Uterus (tissue), 4 donors: ENCODE data around the gene EXOC4. TPM values are rescaled to one million over a fixed set of nuclear protein-coding genes. Genes with fewer than 3 reads are reported as not detected.

Source experiments
- DNase-seq, 2 donors: peaks; one replicate each; pipeline ENCODE4 v3.0.0-alpha.2; 2019 to 2020
- H3K27ac ChIP-seq, 2 donors: fragments of 200-600 bp; sonication (generic); 1 replicate in 1 of 2; 2 replicates in 1 of 2; pipeline ENCODE4 v1.5.1; 2016 to 2018
- H3K27me3 ChIP-seq, 2 donors: fragments of 200-600 bp; sonication (generic); one replicate each; pipeline ENCODE4 v1.5.1; 2018 to 2019; ENCODE audit warnings: control low read depth in 1 of 2
- H3K36me3 ChIP-seq, 2 donors: fragments of 200-600 bp; sonication (generic); one replicate each; pipeline ENCODE4 v1.5.1; 2019; ENCODE audit warnings: control low read depth in 1 of 2
- H3K4me1 ChIP-seq, 2 donors: fragments of 200-600 bp; sonication (generic); one replicate each; pipeline ENCODE4 v1.5.1; 2018 to 2019; ENCODE audit warnings: control low read depth in 1 of 2
- H3K4me3 ChIP-seq, 2 donors: fragments of 200-600 bp; sonication (generic); 1 replicate in 1 of 2; 2 replicates in 1 of 2; pipeline ENCODE4 v1.5.1; 2018 to 2019; ENCODE audit warnings: mild to moderate bottlenecking in 1 of 2
- H3K9me3 ChIP-seq, 2 donors: fragments of 200-600 bp; sonication (generic); one replicate each; pipeline ENCODE4 v1.5.1; 2019; ENCODE audit warnings: control low read depth in 1 of 2
- CTCF ChIP-seq, 4 experiments: fragments of 200-600 bp in 2 of 4; fragments of 450-650 bp in 2 of 4; sonication (generic) in 2 of 4; IDR thresholded peaks; one replicate each; pipeline ENCODE4 v1.5.1; 2016 to 2019; ENCODE audit warnings: antibody characterized with exemption in 4 of 4, mild to moderate bottlenecking in 2 of 4, moderate library complexity in 1 of 4
- POLR2A ChIP-seq, 2 donors: fragments of 450-650 bp; IDR thresholded peaks; one replicate each; pipeline ENCODE4 v1.6.1; 2016; ENCODE audit warnings: antibody characterized with exemption in 2 of 2, mild to moderate bottlenecking in 1 of 2, moderate library complexity in 1 of 2
- intact Hi-C: fragments of 100-400 bp; cut with DNase I; formaldehyde crosslinking; loops from one replicate; pipeline ENCODE4 v1.15.1; 2023; ENCODE audit warnings: low total_unique reads
- total RNA-seq, 4 donors: library from RNA; depleted of rRNA in 3 of 4; stranded (reverse); fragments of >200 nt in 3 of 4; gene quantifications; one replicate each; pipeline versions ENCODE4 v1.1.0 to v1.2.4, GENCODE V29; 2014 to 2023
- donor health status: DM: yes; HTN: yes; CAD: no.

The EXOC4 gene
- total RNA-seq, 4 donors from 2014 or later = 27.2 to 126 (median 65.4) TPM

- no peaks in the 10 kb centered on the region for H3K27me3 ChIP-seq
- no peak for TF ChIP-seq POLR2A (IDR thresholded peaks at IDR 0.05)
- TF ChIP-seq CTCF (IDR thresholded peaks at IDR 0.05) = no peak
- H3K36me3 ChIP-seq = no peaks in the 10 kb centered on the region
- H3K27ac ChIP-seq = no peak overlapping the region
- no peaks in the 10 kb centered on the region for H3K4me1 ChIP-seq
- no peak overlapping the region for H3K4me3 ChIP-seq
- no peak for DNase-seq
- intact Hi-C loops = no loop called here
- no peaks in the 10 kb centered on the region for H3K9me3 ChIP-seq
Measured at GRCh38 chr7:133741703-133742102, 488.8 kb downstream of the EXOC4 start.

- TF ChIP-seq POLR2A (IDR thresholded peaks at IDR 0.05) (no peak), CTCF (IDR thresholded peaks at IDR 0.05) (no peak)
- no peaks in the 10 kb centered on the region for H3K4me1 ChIP-seq
- H3K4me3 ChIP-seq = no peak overlapping the region
- no peak for DNase-seq
- no peaks in the 10 kb centered on the region for H3K27me3 ChIP-seq
- no peaks in the 10 kb centered on the region for H3K36me3 ChIP-seq
- no peak overlapping the region for H3K27ac ChIP-seq
- no peaks in the 10 kb centered on the region for H3K9me3 ChIP-seq
- intact Hi-C loops = no loop called here
Measured at GRCh38 chr7:133742709-133743538, 490.0 kb downstream of the EXOC4 start.

GRCh38 chr7:133744451-133744850 is 491.6 kb downstream of the EXOC4 start:
- Histone ChIP-seq H3K36me3 (no peaks in the 10 kb centered on the region), H3K27me3 (no peaks in the 10 kb centered on the region), H3K9me3 (no peaks in the 10 kb centered on the region), H3K4me1 (no peaks in the 10 kb centered on the region), H3K4me3 (no peak overlapping the region), H3K27ac (no peak overlapping the region)
- intact Hi-C loops = no loop called here
- no peak for DNase-seq
- no peak for TF ChIP-seq CTCF (IDR thresholded peaks at IDR 0.05)
- TF ChIP-seq POLR2A (IDR thresholded peaks at IDR 0.05) = no peak

GRCh38 chr7:133746305-133746704 is 493.4 kb downstream of the EXOC4 start:
- Histone ChIP-seq H3K36me3 (no peaks in the 10 kb centered on the region), H3K27me3 (no peaks in the 10 kb centered on the region), H3K9me3 (no peaks in the 10 kb centered on the region), H3K4me1 (no peaks in the 10 kb centered on the region), H3K4me3 (no peak overlapping the region), H3K27ac (no peak overlapping the region)
- intact Hi-C loops = no loop called here
- DNase-seq = no peak
- TF ChIP-seq POLR2A (IDR thresholded peaks at IDR 0.05) (no peak), CTCF (IDR thresholded peaks at IDR 0.05) (no peak)

GRCh38 chr7:133746847-133747246 is 494.0 kb downstream of the EXOC4 start:
- no peaks in the 10 kb centered on the region for H3K27me3 ChIP-seq
- no peaks in the 10 kb centered on the region for H3K36me3 ChIP-seq
- H3K4me1 ChIP-seq = no peaks in the 10 kb centered on the region
- TF ChIP-seq CTCF (IDR thresholded peaks at IDR 0.05) = no peak
- no peak overlapping the region for H3K27ac ChIP-seq
- H3K9me3 ChIP-seq = no peaks in the 10 kb centered on the region
- intact Hi-C loops = no loop called here
- DNase-seq = no peak
- no peak overlapping the region for H3K4me3 ChIP-seq
